Uterus (tissue), 4 donors: ENCODE data around the gene ADD2. TPM values are rescaled to one million over a fixed set of nuclear protein-coding genes. Genes with fewer than 3 reads are reported as not detected.

Source experiments
- DNase-seq, 2 donors: peaks; one replicate each; pipeline ENCODE4 v3.0.0-alpha.2; 2019 to 2020
- H3K27ac ChIP-seq, 2 donors: fragments of 200-600 bp; sonication (generic); 1 replicate in 1 of 2; 2 replicates in 1 of 2; pipeline ENCODE4 v1.5.1; 2016 to 2018
- H3K27me3 ChIP-seq, 2 donors: fragments of 200-600 bp; sonication (generic); one replicate each; pipeline ENCODE4 v1.5.1; 2018 to 2019; ENCODE audit warnings: control low read depth in 1 of 2
- H3K36me3 ChIP-seq, 2 donors: fragments of 200-600 bp; sonication (generic); one replicate each; pipeline ENCODE4 v1.5.1; 2019; ENCODE audit warnings: control low read depth in 1 of 2
- H3K4me1 ChIP-seq, 2 donors: fragments of 200-600 bp; sonication (generic); one replicate each; pipeline ENCODE4 v1.5.1; 2018 to 2019; ENCODE audit warnings: control low read depth in 1 of 2
- H3K4me3 ChIP-seq, 2 donors: fragments of 200-600 bp; sonication (generic); 1 replicate in 1 of 2; 2 replicates in 1 of 2; pipeline ENCODE4 v1.5.1; 2018 to 2019; ENCODE audit warnings: mild to moderate bottlenecking in 1 of 2
- H3K9me3 ChIP-seq, 2 donors: fragments of 200-600 bp; sonication (generic); one replicate each; pipeline ENCODE4 v1.5.1; 2019; ENCODE audit warnings: control low read depth in 1 of 2
- CTCF ChIP-seq, 4 experiments: fragments of 200-600 bp in 2 of 4; fragments of 450-650 bp in 2 of 4; sonication (generic) in 2 of 4; IDR thresholded peaks; one replicate each; pipeline ENCODE4 v1.5.1; 2016 to 2019; ENCODE audit warnings: antibody characterized with exemption in 4 of 4, mild to moderate bottlenecking in 2 of 4, moderate library complexity in 1 of 4
- POLR2A ChIP-seq, 2 donors: fragments of 450-650 bp; IDR thresholded peaks; one replicate each; pipeline ENCODE4 v1.6.1; 2016; ENCODE audit warnings: antibody characterized with exemption in 2 of 2, mild to moderate bottlenecking in 1 of 2, moderate library complexity in 1 of 2
- intact Hi-C: fragments of 100-400 bp; cut with DNase I; formaldehyde crosslinking; loops from one replicate; pipeline ENCODE4 v1.15.1; 2023; ENCODE audit warnings: low total_unique reads
- total RNA-seq, 4 donors: library from RNA; depleted of rRNA in 3 of 4; stranded (reverse); fragments of >200 nt in 3 of 4; gene quantifications; one replicate each; pipeline versions ENCODE4 v1.1.0 to v1.2.4, GENCODE V29; 2014 to 2023
- donor health status: DM: yes; HTN: yes; CAD: no.

ADD2 gene
- total RNA-seq, 4 donors from 2014 or later: 0.51 to 5.2 (median 2.6) TPM

GRCh38 chr2:70752396-70752795, 15.6 kb downstream of the ADD2 start:
- Histone ChIP-seq H3K36me3 (no peaks in the 10 kb centered on the region), H3K9me3 (no peaks in the 10 kb centered on the region), H3K27me3 (no peaks in the 10 kb centered on the region), H3K27ac (no peak overlapping the region), H3K4me3 (no peak overlapping the region), H3K4me1 (no peaks in the 10 kb centered on the region)
- TF ChIP-seq CTCF (IDR thresholded peaks at IDR 0.05) (no peak), POLR2A (IDR thresholded peaks at IDR 0.05) (no peak)
- no peak for DNase-seq
- intact Hi-C loops: no loop called here

- no peaks in the 10 kb centered on the region for H3K36me3 ChIP-seq
- H3K4me3 ChIP-seq: no peak overlapping the region
- intact Hi-C loops: no loop called here
- no peak for TF ChIP-seq CTCF (IDR thresholded peaks at IDR 0.05)
- TF ChIP-seq POLR2A (IDR thresholded peaks at IDR 0.05): no peak
- H3K27ac ChIP-seq: no peak overlapping the region
- DNase-seq: no peak
- H3K4me1 ChIP-seq: no peaks in the 10 kb centered on the region
- H3K27me3 ChIP-seq: no peaks in the 10 kb centered on the region
- no peaks in the 10 kb centered on the region for H3K9me3 ChIP-seq
Measured at GRCh38 chr2:70751881-70752280, 16.1 kb downstream of the ADD2 start.

- H3K4me1 ChIP-seq: no peaks in the 10 kb centered on the region
- no peak for DNase-seq
- TF ChIP-seq POLR2A (IDR thresholded peaks at IDR 0.05) (no peak), CTCF (IDR thresholded peaks at IDR 0.05) (no peak)
- intact Hi-C loops: no loop called here
- no peaks in the 10 kb centered on the region for H3K27me3 ChIP-seq
- no peaks in the 10 kb centered on the region for H3K36me3 ChIP-seq
- no peak overlapping the region for H3K27ac ChIP-seq
- H3K9me3 ChIP-seq: no peaks in the 10 kb centered on the region
- no peak overlapping the region for H3K4me3 ChIP-seq
Measured at GRCh38 chr2:70750320-70750719, 17.7 kb downstream of the ADD2 start.

- DNase-seq: no peak
- Histone ChIP-seq H3K4me3 (no peak overlapping the region), H3K27ac (no peak overlapping the region), H3K36me3 (no peaks in the 10 kb centered on the region), H3K4me1 (no peaks in the 10 kb centered on the region), H3K27me3 (no peaks in the 10 kb centered on the region), H3K9me3 (no peaks in the 10 kb centered on the region)
- intact Hi-C loops: no loop called here
- TF ChIP-seq POLR2A (IDR thresholded peaks at IDR 0.05): no peak
- TF ChIP-seq CTCF (IDR thresholded peaks at IDR 0.05): no peak
Measured at GRCh38 chr2:70748002-70748784, 19.8 kb downstream of the ADD2 start.

- H3K27ac ChIP-seq: no peak overlapping the region
- no peak overlapping the region for H3K4me3 ChIP-seq
- no peaks in the 10 kb centered on the region for H3K36me3 ChIP-seq
- H3K4me1 ChIP-seq: no peaks in the 10 kb centered on the region
- TF ChIP-seq CTCF (IDR thresholded peaks at IDR 0.05): no peak
- no peak for TF ChIP-seq POLR2A (IDR thresholded peaks at IDR 0.05)
- intact Hi-C loops: no loop called here
- DNase-seq: no peak
- H3K27me3 ChIP-seq: no peaks in the 10 kb centered on the region
- H3K9me3 ChIP-seq: no peaks in the 10 kb centered on the region
Measured at GRCh38 chr2:70747284-70747683, 20.7 kb downstream of the ADD2 start.
